Upper lobe of left lung (tissue), 6 donors: ENCODE data around the gene MORN1. TPM values are rescaled to one million over a fixed set of nuclear protein-coding genes. Genes with fewer than 3 reads are reported as not detected.

ENCODE experiments used
- ATAC-seq, 2 donors: fragments of 200-7000 bp; cut with Tn5 transposase; one replicate each; pipeline ENCODE4 v1.9.1; 2022; ENCODE audit warnings: mild to moderate bottlenecking in 2 of 2, moderate library complexity in 2 of 2; ENCODE audit not compliant: low FRiP score in 2 of 2
- DNase-seq, 2 donors: peaks; one replicate each; pipeline ENCODE4 v3.0.0-alpha.2; 2019 to 2020
- H3K27ac ChIP-seq, 4 donors: fragments of 200-600 bp; sonication (generic); one replicate each; pipeline ENCODE4 v1.5.1; 2016 to 2019
- H3K27me3 ChIP-seq, 4 donors: fragments of 200-600 bp; sonication (generic); one replicate each; pipeline ENCODE4 v1.5.1; 2017 to 2019
- H3K36me3 ChIP-seq, 4 donors: fragments of 200-600 bp; sonication (generic); one replicate each; pipeline ENCODE4 v1.5.1; 2016 to 2019
- H3K4me1 ChIP-seq, 4 donors: fragments of 200-600 bp; sonication (generic); one replicate each; pipeline ENCODE4 v1.5.1; 2018 to 2019
- H3K4me3 ChIP-seq, 4 donors: fragments of 200-600 bp; sonication (generic); one replicate each; pipeline ENCODE4 v1.5.1; 2017 to 2019; ENCODE audit warnings: mild to moderate bottlenecking in 2 of 4, moderate library complexity in 1 of 4
- H3K9me3 ChIP-seq, 4 donors: fragments of 200-600 bp; sonication (generic); one replicate each; pipeline ENCODE4 v1.5.1; 2018 to 2019
- EP300 ChIP-seq, 4 donors: sonication (generic); formaldehyde crosslinking; IDR thresholded peaks; one replicate each; pipeline ENCODE4 v1.5.1; 2017; ENCODE audit warnings: antibody characterized with exemption in 4 of 4, control low read depth in 2 of 4
- POLR2A ChIP-seq, 4 donors: fragments of 450-650 bp; IDR thresholded peaks; one replicate each; pipeline ENCODE4 v1.5.1; 2016 to 2017; ENCODE audit warnings: antibody characterized with exemption in 4 of 4, mild to moderate bottlenecking in 2 of 4
- POLR2AphosphoS5 ChIP-seq, 2 donors: sonication (generic); formaldehyde crosslinking; IDR thresholded peaks; one replicate each; pipeline ENCODE4 v1.5.1; 2017; ENCODE audit warnings: antibody characterized with exemption in 2 of 2
- WGBS, 2 donors: methylation state at CpG; one replicate each; pipeline ENCODE4 v1.1.5; 2017 to 2018; 5-methylcytosine and 5-hydroxymethylcytosine counted together
- total RNA-seq, 6 donors: library from RNA; depleted of rRNA in 4 of 6; stranded (reverse); fragments of >200 nt in 4 of 6; gene quantifications; one replicate each; pipeline versions ENCODE4 v1.1.0 to v1.2.1, GENCODE V29; 2016 to 2021
- TF ChIP-seq, protein P1 (sequence below), 6 experiments: fragments of 450-650 bp in 4 of 6; fragments of 200-600 bp in 2 of 6; sonication (generic) in 2 of 6; IDR thresholded peaks; one replicate each; pipeline ENCODE4 v1.5.1; 2016 to 2019; ENCODE audit warnings: antibody characterized with exemption in 6 of 6
- donor health status: DM: no; HTN: no; CAD: no; lungs with moderate emphysema.
- donor health status: DM: no; HTN: yes; CAD: no; lungs with severe emphysema.

Gene MORN1
- total RNA-seq, 6 donors from 2014 or later, result 8.5 to 23.4 (median 14.6) TPM

DNA sequence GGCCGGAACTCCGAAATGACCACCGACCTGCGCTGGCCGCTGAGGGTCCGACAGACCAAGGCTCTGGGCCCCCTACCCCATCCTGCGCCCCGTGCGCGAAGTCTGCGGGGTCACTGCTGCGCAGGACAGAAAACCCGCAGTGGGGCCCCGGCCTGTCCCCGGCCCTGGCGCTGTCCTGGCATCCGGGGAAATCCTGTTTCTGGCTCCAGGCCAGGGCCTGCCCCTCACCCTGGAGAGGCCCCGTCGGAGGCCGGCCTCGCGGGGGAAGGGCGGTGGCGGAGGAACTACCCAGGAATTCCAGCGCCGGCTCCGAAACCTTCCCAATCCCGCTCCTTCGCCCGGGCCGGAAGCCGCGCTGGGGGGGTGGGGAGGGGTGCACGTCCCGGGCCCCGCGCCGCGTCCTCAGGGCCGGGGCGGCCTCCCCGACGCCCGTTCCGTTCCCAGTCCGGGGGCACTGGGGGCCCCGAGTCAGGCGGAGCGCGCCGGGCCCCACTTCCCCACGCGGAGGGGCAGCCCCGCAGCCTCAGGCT lies 77.0 kb downstream of the MORN1 start:
- peaks cover 0 to 7% (median 0%) of the 10 kb centered on the region in 4 donors for H3K27me3 ChIP-seq
- DNase-seq (peak; percentile 62 to 91), ATAC-seq (peak in 1 of 2 donors; percentile 45)
- TF ChIP-seq POLR2AphosphoS5 (IDR thresholded peaks at IDR 0.05) (peak; percentile 13 to 21), POLR2A (IDR thresholded peaks at IDR 0.05) (peak in 2 of 4 donors; percentile 13 to 62), EP300 (IDR thresholded peaks at IDR 0.05) (no peak)
- TF ChIP-seq, protein P1, sequence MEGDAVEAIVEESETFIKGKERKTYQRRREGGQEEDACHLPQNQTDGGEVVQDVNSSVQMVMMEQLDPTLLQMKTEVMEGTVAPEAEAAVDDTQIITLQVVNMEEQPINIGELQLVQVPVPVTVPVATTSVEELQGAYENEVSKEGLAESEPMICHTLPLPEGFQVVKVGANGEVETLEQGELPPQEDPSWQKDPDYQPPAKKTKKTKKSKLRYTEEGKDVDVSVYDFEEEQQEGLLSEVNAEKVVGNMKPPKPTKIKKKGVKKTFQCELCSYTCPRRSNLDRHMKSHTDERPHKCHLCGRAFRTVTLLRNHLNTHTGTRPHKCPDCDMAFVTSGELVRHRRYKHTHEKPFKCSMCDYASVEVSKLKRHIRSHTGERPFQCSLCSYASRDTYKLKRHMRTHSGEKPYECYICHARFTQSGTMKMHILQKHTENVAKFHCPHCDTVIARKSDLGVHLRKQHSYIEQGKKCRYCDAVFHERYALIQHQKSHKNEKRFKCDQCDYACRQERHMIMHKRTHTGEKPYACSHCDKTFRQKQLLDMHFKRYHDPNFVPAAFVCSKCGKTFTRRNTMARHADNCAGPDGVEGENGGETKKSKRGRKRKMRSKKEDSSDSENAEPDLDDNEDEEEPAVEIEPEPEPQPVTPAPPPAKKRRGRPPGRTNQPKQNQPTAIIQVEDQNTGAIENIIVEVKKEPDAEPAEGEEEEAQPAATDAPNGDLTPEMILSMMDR (IDR thresholded peaks at IDR 0.05), result peak in 1 of 6 experiments; percentile 17
- peaks cover 0 to 9% (median 3%) of the 10 kb centered on the region in 4 donors for H3K36me3 ChIP-seq
- peak overlapping the region; percentile 88 to 95 (median 94) for H3K27ac ChIP-seq
- H3K9me3 ChIP-seq, result no peaks in the 10 kb centered on the region
- H3K4me3 ChIP-seq, result peak overlapping the region; percentile 30 to 81 (median 68)
- peaks cover 45 to 57% (median 52%) of the 10 kb centered on the region in 4 donors for H3K4me1 ChIP-seq
- 12 to 14% methylated on average over 6 to 38 of the region's 54 CpGs for WGBS, 2 donors

DNA sequence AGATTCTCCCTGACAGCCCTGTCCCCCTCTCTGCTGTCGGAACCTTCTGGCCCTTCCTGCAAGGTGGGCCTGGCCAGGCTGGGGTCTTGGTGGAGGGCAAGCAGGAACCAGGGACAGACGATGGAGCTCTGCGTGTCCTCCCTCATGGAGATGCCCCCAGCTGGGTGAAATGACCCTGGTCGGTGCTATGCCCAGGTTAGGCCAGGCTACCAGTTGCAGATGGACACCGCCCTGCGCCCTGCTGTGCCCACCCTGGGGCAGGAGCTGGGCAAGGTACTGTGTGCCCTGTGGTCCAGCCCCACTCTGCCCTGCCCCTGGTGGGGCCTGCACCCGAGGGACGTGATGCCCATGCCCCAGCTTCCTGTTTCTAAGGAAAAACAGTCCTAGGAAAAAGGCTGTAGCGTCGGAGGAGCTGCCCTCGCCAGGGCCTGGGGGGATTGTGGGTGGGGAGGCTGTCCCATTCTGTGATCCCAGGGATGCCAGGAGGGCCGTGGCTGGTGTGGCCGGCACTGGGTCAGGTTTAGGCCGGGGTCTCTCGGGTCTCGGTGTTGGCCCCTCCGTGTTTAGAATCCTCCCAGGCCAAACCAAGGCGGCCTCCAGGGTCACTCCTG lies 77.6 kb downstream of the MORN1 start:
- no peak for TF ChIP-seq EP300 (IDR thresholded peaks at IDR 0.05)
- Histone ChIP-seq H3K36me3 (peaks cover 0 to 12% (median 8%) of the 10 kb centered on the region in 4 donors), H3K4me3 (peak overlapping the region; percentile 30 to 81 (median 68)), H3K4me1 (peaks cover 45 to 57% (median 52%) of the 10 kb centered on the region in 4 donors), H3K27me3 (peaks cover 0 to 7% (median 0%) of the 10 kb centered on the region in 4 donors), H3K9me3 (no peaks in the 10 kb centered on the region), H3K27ac (peak overlapping the region; percentile 88 to 95 (median 94))
- no peak for DNase-seq
- WGBS, 2 donors, result 61 to 70% methylated on average over 10 to 18 of the region's 18 CpGs
- ATAC-seq, result no peak

DNA sequence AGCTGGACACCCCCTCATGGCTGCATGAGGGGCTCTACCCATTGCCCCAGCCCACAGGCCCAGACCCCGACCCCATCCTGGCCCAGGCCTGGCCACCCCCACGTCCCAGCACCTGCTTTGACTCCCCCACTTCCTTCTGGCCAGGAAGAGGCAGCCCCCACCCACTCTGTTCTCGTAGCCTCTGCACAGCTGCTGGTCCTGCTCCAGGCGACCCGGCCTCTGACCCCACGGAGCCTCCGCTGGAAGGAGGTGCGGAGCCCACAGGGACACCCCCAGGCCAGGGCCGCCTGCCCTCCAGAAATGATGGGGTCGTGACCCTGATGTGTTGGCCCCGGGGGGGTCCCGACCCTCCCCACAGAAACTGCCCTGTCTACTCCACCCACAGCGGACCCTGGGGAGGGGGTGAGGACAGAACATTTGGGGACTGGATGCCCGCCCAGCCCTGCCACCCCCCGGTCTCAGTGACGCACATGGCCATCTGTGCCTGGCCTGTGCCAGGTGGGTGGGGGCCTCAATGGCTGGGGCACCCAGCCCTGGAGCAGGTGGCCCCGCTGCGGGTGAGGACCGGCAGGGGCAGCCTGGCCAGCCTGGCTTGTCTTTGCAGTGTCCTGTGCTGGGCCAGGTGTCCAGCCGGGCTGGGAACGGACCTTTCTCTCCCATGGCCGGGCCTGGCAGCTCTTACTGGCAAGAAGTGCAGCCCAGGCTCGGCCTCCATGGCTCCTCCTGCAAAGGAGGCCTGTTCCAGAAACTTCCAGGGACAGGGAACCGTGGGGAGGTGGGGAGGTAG lies 78.6 kb downstream of the MORN1 start:
- DNase-seq (peak in 1 of 2 donors; percentile 86), ATAC-seq (no peak)
- H3K9me3 ChIP-seq, result no peaks in the 10 kb centered on the region
- H3K27ac ChIP-seq, result peak overlapping the region; percentile 88 to 95 (median 94)
- peaks cover 8 to 22% (median 17%) of the 10 kb centered on the region in 4 donors for H3K36me3 ChIP-seq
- 35 to 66% methylated on average over 2 to 14 of the region's 24 CpGs for WGBS, 2 donors
- peaks cover 45 to 57% (median 52%) of the 10 kb centered on the region in 4 donors for H3K4me1 ChIP-seq
- peaks cover 0 to 7% (median 0%) of the 10 kb centered on the region in 4 donors for H3K27me3 ChIP-seq
- TF ChIP-seq POLR2AphosphoS5 (IDR thresholded peaks at IDR 0.05) (peak in 1 of 2 donors; percentile 4), POLR2A (IDR thresholded peaks at IDR 0.05) (no peak)
- no peak overlapping the region for H3K4me3 ChIP-seq

DNA sequence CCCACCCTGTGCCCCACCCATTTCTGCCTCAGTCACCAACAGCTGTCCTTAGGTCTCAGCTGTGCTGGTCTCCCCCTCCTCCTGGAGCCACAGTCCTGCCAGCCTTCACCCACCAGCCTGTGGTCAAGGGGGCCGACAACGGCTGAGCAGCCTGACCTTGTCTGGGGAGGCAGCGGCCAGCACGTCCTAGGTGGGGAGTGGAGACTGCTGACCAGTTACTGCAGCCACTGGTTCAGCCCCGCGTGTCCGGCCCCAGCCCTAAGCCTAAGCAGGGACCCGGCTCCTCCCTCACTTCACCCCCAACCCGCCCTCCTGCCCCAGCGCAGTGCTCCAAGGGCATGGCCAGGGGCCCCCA lies 79.2 kb downstream of the MORN1 start:
- Histone ChIP-seq H3K27me3 (peaks cover 0 to 7% (median 0%) of the 10 kb centered on the region in 4 donors), H3K9me3 (no peaks in the 10 kb centered on the region), H3K4me3 (no peak overlapping the region), H3K36me3 (peaks cover 8 to 28% (median 23%) of the 10 kb centered on the region in 4 donors), H3K27ac (peak overlapping the region; percentile 88 to 95 (median 94)), H3K4me1 (peaks cover 45 to 57% (median 52%) of the 10 kb centered on the region in 4 donors)
- 52 to 80% methylated on average over 1 to 10 of the region's 10 CpGs for WGBS, 2 donors
- TF ChIP-seq POLR2A (IDR thresholded peaks at IDR 0.05) (no peak), EP300 (IDR thresholded peaks at IDR 0.05) (no peak), POLR2AphosphoS5 (IDR thresholded peaks at IDR 0.05) (no peak)
- DNase-seq (peak in 1 of 2 donors; percentile 81), ATAC-seq (no peak)

DNA sequence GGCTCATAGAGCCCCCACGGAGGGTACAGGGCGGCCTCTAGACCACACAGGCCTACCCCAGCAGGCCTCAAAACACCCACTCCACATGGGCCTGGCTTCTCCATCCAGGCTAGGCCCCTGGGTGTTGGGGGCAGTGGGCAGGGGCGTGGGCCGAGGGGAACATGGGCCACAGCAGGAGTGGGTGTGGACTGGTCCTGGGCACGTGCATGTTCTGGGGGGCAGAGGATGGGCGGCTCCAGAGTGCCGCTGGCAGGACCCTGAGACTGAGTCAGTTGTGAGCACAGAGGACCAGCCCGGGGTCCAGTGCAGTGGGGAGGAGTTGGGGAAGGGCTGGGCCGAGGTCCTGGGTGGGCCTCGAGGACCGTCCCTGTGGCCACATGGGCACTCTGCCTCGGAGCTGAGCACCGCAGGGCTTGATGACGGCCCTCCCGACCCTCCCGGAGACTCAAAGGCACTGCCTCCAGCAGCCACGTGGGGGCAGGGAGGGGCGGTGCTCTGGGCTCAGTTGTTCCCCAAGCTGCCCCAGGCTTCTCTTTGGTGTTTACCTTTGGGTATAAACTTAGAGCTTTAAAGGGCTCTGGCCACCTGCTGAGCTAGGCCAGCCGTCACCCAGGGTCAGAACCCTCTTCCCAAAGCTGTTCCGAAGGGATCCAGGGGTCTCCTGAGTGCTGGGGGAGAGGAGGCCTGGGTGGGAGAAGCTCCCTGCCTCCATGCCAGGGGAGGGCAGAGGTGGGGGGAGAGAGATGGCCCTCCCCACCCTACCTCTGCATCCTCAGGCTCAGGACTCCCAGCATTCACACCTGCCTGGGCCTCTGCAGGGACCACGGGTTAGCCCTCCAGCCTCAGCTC lies 79.9 kb downstream of the MORN1 start:
- H3K4me3 ChIP-seq, result no peak overlapping the region
- DNase-seq (peak; percentile 61 to 89), ATAC-seq (peak; percentile 20 to 57)
- H3K27ac ChIP-seq, result peak overlapping the region; percentile 88 to 95 (median 94)
- peaks cover 41 to 55% (median 49%) of the 10 kb centered on the region in 4 donors for H3K4me1 ChIP-seq
- peaks cover 12 to 35% (median 30%) of the 10 kb centered on the region in 4 donors for H3K36me3 ChIP-seq
- no peaks in the 10 kb centered on the region for H3K9me3 ChIP-seq
- no peak for TF ChIP-seq EP300 (IDR thresholded peaks at IDR 0.05)
- TF ChIP-seq, protein P1 (IDR thresholded peaks at IDR 0.05), result peak; percentile 36 to 54 (median 48)
- H3K27me3 ChIP-seq, result peaks cover 0 to 7% (median 0%) of the 10 kb centered on the region in 4 donors
- 42 to 84% methylated on average over 4 to 21 of the region's 21 CpGs for WGBS, 2 donors
